ENCODE results near the gene TMEM201.
"Not testable (repeated sequence)": the region's sequence is repeated elsewhere in the genome, so short reads cannot be mapped to it uniquely, and the experiment has no call there.

TMEM201 gene

DNA sequence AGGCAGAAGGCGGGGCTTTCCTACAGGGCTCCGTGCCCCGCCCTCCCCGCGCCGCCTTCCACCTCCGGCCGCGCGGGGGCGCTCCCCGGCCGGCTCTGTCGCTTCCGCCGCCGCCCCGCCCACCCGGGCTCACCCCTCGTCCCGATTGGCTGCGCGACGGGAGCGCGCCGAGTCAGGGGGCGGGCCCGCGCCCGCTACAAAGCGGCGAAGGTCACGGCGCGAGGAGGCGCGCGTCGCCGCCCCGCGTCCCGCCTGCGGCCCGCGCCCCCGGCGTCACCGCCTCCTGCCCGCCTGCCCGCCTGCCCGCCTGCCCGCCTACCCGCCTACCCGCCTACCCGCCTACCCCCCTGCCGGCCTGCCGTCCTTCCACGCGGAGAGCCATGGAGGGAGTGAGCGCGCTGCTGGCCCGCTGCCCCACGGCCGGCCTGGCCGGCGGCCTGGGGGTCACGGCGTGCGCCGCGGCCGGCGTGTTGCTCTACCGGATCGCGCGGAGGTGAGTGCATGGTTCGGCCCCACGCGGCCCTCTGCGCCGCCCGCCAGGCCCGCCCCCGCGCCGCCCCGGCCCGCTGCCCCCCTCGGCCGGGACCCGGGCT lies at the start of gene TMEM201:
TSS of gene TMEM201 (plus strand) at position 361 of the 593 bp plus-strand sequence. CDS start at position 381, 20 bp downstream.
- peak; percentile 83 for DNase-seq

DNA sequence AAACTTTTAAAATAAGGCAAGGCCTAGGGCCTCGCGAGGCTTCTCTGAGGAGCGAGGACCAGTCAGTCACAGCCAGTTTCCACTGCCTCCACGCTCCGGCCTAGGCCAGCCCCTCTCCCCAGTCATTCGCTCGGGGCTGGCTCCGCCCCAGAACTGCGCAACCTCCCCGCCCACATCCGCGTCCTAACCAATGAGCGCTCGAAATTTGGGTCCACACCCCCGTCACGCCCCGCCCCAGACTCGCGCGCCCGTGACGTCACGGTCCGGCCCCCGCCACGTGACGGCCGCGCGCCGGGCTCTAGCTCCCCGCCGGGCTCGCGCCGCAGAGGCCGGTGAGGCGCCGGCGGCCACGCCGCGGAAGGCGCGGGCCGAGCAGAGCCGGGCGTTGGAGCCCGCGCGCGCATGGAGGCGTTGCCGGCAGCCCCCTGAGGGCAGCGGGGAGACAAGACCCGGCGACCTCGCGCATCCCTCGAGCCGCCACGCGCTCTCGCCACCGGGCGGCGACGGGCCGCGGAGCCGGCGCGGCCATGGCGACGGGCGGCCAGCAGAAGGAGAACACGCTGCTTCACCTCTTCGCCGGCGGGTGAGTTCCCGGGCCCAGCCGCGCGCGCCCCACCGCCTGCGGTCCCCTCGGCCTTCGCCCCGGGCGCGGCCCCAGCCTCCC lies 49.4 kb upstream of the TMEM201 start, which contains the start of gene SLC25A33:
TSS of gene SLC25A33 (plus strand) at position 301 of the 664 bp plus-strand sequence. CDS start at position 528, 227 bp downstream.
- peak; percentile 93 for DNase-seq

DNA sequence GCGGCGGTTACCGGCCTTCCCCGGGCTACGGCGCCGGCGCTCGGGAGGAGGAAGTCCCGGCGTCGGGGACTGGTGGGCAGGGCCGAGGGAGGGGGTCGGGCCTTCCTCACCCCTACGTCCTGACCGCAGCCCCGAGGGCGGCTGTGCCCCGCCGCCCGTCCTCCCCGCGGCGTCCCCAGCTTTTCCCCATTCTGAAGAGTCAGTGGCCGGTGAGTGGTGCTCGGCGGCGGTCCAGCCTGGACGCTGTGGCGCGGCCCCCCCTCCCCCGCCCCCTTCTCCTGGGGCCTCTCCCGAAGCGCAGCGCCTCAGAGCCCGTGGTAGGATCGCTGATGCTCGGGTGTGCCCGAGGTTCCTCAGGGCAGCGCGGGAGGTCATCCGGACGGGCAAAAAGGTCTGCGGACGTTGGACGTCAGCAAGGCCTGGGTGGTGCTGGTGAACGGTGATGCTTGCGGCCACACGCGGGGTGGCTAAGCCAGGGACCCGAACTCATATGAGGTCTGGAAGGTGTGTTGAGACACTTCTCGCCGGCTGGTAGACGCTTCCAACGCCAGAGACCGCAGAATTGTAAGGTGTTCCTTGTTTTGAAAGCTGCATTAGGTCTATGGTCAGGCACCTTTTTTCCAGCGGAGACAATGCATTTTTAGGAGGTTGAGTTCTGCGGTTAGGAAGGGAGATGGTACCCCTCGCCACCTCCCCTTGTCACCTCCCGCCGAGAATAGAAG lies 48.7 kb upstream of the TMEM201 start:
- DNase-seq, result no peak

DNA sequence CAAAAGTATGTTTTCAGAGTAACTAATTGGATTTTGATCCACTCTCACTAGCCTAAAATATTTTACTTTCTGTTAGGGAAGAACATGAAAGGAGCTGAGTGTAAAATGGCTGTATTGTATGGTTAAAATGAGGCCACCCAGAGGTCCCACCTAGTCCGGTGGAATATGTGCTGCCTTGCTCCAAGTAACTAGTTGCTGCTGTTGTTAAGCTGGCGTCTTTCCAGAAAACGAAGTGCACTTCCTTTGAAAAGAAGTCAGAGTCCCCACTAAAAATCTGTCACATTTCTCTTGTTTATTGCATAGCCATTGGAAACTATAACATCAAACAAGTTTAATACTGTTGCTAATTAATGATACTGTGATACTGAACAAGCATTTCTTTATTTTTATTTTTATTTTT lies 46.3 kb upstream of the TMEM201 start:
- DNase-seq, result peak; percentile 32

DNA sequence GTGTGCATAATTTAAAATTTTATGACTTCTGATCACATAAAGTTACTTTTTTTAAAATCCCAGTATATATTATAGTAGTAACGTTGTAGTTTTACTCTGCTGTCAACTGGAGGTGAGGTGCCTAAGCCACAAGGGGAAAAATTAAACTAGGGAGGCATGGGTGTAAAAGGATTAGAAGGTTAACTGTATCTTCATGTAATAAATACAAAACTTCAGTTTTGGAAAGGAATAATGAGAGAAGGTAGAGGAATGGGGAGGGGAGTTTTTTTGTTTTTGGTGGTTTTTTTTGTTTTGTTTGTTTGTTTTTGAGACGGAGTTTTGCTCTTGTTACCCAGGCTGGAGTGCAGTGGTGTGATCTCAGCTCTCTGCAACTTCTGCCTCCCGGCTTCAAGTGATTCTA lies 43.8 kb upstream of the TMEM201 start:
- DNase-seq, result no peak

DNA sequence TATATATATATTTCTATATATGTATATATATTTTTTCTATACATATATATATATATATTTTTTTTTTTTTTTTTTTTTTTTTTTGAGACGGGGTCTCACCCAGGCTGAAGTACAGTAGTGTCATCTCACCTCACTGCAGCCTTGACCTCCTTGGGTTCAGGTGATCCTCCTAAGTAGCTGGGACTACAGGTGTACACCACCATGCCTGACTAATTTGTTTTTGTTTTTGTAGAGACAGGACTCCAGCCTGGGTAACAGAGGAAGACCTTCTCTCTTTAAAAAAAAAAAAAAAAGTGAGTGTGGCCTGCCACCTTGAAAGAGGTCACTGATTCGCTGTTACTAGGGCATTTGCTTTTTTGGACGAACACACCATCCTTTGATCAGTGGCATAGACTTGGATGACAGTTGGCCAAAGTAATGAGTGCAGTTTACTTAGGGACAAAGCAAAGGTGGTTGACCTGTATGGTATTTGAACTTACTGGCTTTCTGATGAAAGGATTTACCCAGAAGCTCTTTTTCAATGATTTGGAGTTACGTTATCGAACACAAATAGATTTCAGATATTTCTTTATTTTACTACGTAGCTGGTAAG lies 38.7 kb upstream of the TMEM201 start:
- no peak for DNase-seq

GRCh38 chr1:9551984-9552383 lies 36.7 kb upstream of the TMEM201 start:
- DNase-seq, result no peak

DNA sequence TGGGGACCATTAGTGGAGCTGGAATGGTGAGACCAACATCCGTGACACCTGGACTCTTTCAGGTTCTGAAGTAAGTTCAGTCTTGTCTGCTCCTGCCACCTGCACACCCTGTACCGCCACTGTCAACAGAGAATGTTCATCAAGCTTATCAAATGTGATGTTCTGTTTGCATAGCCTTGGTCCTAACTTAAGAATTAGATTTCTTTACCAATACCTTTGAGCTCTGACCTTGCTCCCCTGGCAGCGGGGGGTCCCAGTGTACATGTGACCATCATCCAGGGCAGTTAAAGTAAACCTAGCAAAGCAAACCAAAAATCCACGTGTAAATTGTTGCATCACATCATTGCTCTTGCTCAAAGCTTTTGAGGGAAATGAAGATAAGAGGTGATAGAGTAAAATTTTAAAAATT lies 35.0 kb upstream of the TMEM201 start:
- DNase-seq, result no peak

- no peak for DNase-seq
Observed at GRCh38 chr1:9555942-9556341, 32.8 kb upstream of the TMEM201 start.

DNA sequence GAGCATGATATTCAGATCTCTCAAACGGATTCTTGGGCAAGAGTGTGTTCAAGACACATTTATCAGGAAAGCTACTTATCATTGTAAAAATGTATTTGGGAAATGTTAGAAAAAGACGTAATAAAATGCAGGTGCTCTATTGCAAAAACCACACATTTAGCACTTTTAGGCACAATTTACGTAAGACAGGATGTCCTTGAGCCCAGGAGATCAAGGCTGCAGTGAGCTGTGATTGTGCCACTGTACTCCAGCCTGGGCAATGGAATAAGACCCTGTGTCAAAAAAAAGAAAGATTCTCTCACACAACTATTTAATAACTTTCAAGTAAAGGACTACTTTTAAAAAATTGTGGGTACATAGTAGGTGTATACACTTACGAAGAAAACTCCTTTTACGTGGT lies 31.1 kb upstream of the TMEM201 start:
- no peak for DNase-seq

- peak; percentile 13 for DNase-seq
Observed at GRCh38 chr1:9558271-9558945, 30.3 kb upstream of the TMEM201 start.

- DNase-seq, result no peak
Observed at GRCh38 chr1:9558946-9559545, 29.7 kb upstream of the TMEM201 start.

DNA sequence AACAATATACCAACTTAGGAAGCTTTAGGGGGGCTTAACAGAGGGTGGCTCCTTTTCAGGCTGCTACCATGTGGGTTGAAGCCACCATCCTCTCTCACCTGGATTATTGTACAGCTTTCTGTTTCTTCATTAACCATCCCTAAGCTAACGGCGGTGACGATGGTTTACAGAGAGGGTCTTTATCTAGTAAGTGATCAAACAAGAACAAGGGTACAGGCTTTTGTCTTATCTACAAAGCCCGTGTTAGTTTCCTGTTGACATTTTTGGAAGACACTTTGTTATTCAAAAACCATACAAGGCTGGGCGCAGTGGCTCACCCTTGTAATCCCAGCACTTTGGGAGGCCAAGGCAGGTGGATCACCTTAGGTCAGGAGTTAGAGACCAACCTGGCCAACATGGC lies 29.0 kb upstream of the TMEM201 start:
- no peak for DNase-seq

DNA sequence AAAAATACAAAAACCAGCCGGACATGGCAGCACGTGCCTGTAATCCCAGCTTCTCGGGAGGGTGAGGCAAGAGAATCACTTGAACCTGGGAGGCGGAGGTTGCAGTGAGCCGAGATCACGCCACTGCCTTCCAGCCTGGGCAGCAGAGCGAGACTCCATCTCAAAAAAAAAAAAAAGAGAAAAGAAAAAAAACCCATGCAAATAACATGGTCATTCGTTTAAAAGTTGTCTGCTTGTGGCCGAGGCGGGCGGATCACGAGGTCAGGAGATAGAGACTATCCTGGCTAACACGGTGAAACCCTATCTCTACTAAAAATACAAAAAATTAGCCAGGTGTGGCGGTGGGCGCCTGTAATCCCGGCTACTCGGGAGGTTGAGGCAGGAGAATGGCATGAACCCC lies 28.6 kb upstream of the TMEM201 start:
- not testable (repeated sequence) for DNase-seq

DNA sequence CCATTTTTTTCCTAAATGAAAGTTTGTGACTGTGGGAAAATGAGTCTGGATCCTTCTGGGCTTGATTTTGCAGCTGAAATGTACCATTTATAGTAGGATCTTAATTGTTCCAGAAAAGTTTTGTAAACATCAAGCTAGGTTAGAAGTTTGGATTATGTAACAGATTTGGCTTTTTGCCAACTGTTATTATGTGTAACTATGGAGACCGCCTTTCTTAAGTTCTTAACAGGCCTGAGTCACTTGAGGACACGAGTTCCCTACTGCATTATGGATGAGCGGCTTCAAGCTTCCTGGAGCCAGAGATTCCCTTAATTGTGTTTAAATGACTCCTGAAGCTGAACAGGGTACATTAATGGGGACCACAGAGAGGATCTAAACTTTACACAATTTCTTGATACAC lies 27.3 kb upstream of the TMEM201 start:
- DNase-seq, result peak; percentile 76

DNA sequence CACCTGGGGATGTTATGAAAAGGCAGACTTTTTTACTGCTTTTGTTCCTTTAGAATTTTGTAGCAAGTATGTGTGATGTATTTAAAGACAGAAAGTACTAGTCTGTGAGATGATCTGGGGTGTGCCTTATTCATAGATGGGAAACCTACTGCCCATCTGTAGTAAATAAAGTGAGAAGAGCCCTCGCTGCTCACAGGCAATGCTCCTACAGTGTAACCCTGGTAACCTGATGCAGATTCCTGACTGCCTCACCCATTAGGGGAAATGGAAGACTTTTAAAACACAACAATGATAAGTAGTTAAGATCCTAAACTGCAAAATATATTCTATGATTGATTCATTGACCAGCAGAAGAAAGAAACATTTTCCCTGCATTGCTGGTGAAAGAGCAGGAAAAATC lies 19.4 kb upstream of the TMEM201 start:
- DNase-seq, result no peak

DNA sequence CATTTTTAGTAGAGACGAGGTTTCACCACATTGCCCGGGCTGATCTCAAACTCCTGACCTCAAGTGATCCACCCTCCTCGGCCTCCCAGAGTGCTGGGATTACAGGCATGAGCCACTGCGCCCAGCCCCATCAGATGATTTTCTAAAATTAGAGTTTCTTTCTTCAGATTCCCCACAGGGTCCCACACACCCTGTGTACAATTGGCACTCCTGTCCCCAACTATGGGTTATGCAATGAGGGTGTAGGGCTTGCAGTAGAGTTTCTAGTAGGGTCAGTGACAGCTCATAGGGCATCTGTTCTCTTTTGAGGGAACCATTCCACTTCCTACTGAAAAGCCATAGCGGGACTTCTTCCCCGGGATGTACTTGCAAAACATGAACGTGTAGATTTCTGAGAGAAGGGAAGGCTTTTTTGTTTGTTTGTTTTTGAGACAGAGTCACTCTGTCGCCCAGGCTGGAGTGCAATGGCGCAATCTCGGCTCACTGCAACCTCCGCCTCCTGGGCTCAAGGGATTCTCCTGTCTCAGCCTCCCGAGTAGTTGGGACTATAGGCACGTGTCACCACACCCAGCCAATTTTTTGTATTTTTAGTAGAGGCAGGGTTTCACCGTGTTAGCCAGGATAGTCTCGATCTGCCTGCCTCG lies 17.7 kb upstream of the TMEM201 start:
- DNase-seq, result not testable (repeated sequence)

DNA sequence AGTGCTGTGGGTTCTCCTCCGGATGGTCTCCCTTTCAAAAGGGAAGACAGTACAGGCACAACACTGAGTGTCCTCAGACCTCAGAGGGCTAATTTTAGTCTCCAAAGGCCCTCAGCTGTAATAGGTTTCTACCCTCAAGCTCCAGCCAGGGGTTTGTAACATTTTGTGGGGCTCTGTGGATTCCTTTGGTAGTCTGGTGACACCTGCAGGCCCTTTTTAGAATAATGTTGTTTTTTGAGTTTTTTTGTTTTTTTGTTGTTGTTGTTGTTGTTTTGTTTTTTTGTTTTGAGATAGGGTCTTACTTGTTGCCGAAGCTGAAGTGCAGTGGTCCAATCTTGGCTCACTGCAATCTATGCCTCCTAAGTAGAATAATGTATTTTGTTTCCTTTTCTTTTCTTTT lies 15.0 kb upstream of the TMEM201 start:
- no peak for DNase-seq

- no peak for DNase-seq
Observed at GRCh38 chr1:9575486-9575885, 13.2 kb upstream of the TMEM201 start.

- no peak for DNase-seq
Observed at GRCh38 chr1:9576903-9577302, 11.8 kb upstream of the TMEM201 start.

DNA sequence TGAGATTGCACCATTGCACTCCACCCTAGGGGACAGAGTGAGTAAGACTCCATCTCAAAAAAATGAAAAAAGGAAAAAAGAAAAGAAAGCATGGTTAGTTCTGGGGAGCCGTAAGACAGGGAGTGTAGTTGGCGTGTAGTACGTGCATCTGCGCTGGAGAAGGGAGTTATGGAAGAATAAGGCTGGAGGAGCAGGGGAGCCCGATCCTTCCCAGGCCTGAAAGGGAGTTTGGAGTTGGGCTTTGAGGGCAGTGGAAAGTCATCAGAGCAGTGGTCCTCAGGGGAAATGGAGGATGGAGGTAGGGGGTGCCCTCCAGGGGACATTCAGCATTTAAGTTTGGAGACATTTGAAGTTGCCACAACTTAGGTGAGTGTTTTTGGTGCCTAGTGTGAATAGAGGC lies 11.3 kb upstream of the TMEM201 start:
- no peak for DNase-seq

DNA sequence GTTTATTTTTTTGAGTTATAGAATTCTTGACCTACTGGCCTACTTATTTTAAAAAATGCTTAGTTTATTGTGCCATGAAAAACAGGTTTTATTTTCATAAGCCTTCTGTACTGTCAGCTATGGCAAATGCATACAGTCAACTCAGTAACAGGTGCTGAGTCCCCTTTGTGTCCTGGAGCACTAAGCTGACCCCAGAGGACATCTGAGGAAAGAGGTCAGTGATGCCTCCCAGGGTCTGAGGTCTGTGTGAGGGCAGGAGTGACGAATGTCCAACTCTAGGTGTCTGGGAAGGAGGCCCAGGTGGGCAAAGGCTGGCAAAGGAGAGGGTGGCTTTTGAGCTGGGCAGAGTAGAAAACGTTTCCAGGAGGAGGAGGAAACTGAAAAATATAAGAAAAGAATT lies 7.8 kb upstream of the TMEM201 start:
- no peak for DNase-seq

Measured in NCI-H446 treated with DMSO at 0.1 percent for 48 hours (cell line).